H1 (cell line): ENCODE data around the gene NUB1. TPM values are rescaled to one million over a fixed set of nuclear protein-coding genes. Genes with fewer than 3 reads are reported as not detected.

ENCODE experiments used
- BRCA1 ChIP-seq: IDR thresholded peaks from 2 replicates; pipeline ENCODE4 v1.6.1; 2012; ENCODE audit warnings: low read depth, low read length, improper control_type of control experiment
- CEBPB ChIP-seq: IDR thresholded peaks from 2 replicates; pipeline ENCODE4 v1.6.1; 2012; ENCODE audit warnings: low read depth, low read length
- CHD1 ChIP-seq: IDR thresholded peaks from 2 replicates; pipeline ENCODE4 v1.6.1; 2012; ENCODE audit warnings: low read depth, low read length, improper control_type of control experiment
- CHD2 ChIP-seq: IDR thresholded peaks from 2 replicates; pipeline ENCODE4 v1.6.1; 2012; ENCODE audit warnings: low read length, improper control_type of control experiment
- CREB1 ChIP-seq: IDR thresholded peaks from 2 replicates; pipeline ENCODE4 v1.6.1; 2012; ENCODE audit warnings: inconsistent platforms
- CTBP2 ChIP-seq: IDR thresholded peaks from 2 replicates; pipeline ENCODE4 v1.7.0; 2011; ENCODE audit warnings: borderline replicate concordance, mild to moderate bottlenecking, moderate library complexity, mixed read lengths, low read length; ENCODE audit not compliant: insufficient read depth, insufficient read length
- CTCF ChIP-seq, 3 experiments: IDR thresholded peaks; 1 replicate in 2 of 3; 2 replicates in 1 of 3; pipeline versions ENCODE4 v1.5.1 to v1.6.1; 2011; ENCODE audit warnings: low read length in 3 of 3, mild to moderate bottlenecking in 3 of 3, inconsistent platforms in 2 of 3, low read depth in 1 of 3, moderate library complexity in 1 of 3; ENCODE audit not compliant: insufficient read depth in 1 of 3; ENCODE audit errors: control extremely low read depth in 1 of 3
- EZH2 ChIP-seq: fragments of 200-600 bp; sonication (generic); IDR thresholded peaks from 2 replicates; pipeline ENCODE4 v1.7.1; 2012; ENCODE audit warnings: low read depth, mild to moderate bottlenecking, moderate library complexity, low read length, inconsistent platforms; ENCODE audit not compliant: severe bottlenecking
- FOSL1 ChIP-seq: IDR thresholded peaks from 2 replicates; pipeline ENCODE4 v1.6.1; 2011; ENCODE audit warnings: mild to moderate bottlenecking, low read depth, low read length, moderate library complexity; ENCODE audit not compliant: insufficient read depth
- HDAC2 ChIP-seq, 2 experiments: fragments of 300-600 bp in 1 of 2; sonication (generic) in 1 of 2; IDR thresholded peaks; 2 replicates each; pipeline ENCODE4 v1.6.1; 2011 to 2012; ENCODE audit warnings: low read depth in 2 of 2, low read length in 2 of 2, mild to moderate bottlenecking in 2 of 2, moderate library complexity in 2 of 2, borderline replicate concordance in 1 of 2, inconsistent platforms in 1 of 2
- HDAC6 ChIP-seq: IDR thresholded peaks from one replicate; pipeline ENCODE4 v1.7.1; 2012; ENCODE audit warnings: low read depth, mild to moderate bottlenecking, inconsistent platforms, low read length, moderate library complexity
- KDM4A ChIP-seq: IDR thresholded peaks from one replicate; pipeline ENCODE4 v1.7.1; 2012; ENCODE audit warnings: low read depth, mild to moderate bottlenecking, moderate library complexity, low read length, inconsistent platforms; ENCODE audit not compliant: severe bottlenecking
- POLR2AphosphoS5 ChIP-seq: IDR thresholded peaks from 2 replicates; pipeline ENCODE4 v1.6.1; 2011; ENCODE audit warnings: low read depth, low read length
- USF2 ChIP-seq: IDR thresholded peaks from 2 replicates; pipeline ENCODE4 v1.6.1; 2011; ENCODE audit warnings: low read length, improper control_type of control experiment
- polyA plus RNA-seq, 7 experiments: library from polyadenylated mRNA; depleted of rRNA in 3 of 7; stranded (reverse) in 5 of 7; unstranded in 2 of 7; fragments of >200 nt in 5 of 7; fragments of 200-250 nt in 2 of 7; gene quantifications; 1 replicate in 5 of 7; 2 replicates in 1 of 7; 4 replicates in 1 of 7; pipeline versions ENCODE4 v1.2.1 to v1.2.3, GENCODE V29; 2011 to 2013; ENCODE audit warnings: missing spikeins in 2 of 7, mixed read lengths in 2 of 7
- total RNA-seq: library from RNA; stranded (reverse); fragmentation: NEBNext Ultra II Directional; extraction: Animal tissue kit (Norgen Biotek cat#: 25700); gene quantifications from 2 replicates; pipeline ENCODE4 v1.2.1, GENCODE V29; 2021

The NUB1 gene
- total and polyA plus RNA-seq, 2 of the 8 experiments (the other 6 are each of a cell fraction or from before 2014, with no cell fraction given), result 22.1 to 43.5 TPM

- TF ChIP-seq CTBP2 (no peak), CREB1 (0 out of 2 replicates have a peak, but pooled peaks have one; percentile 12), BRCA1 (no peak), HDAC6 (no peak), CHD1 (no peak), CEBPB (no peak), CHD2 (no peak), FOSL1 (peak; percentile 89), CTCF (IDR thresholded peaks at IDR 0.05; ENCODE audit: control extremely low read depth in 1 of 3, insufficient read depth in 1 of 3, low read depth in 1 of 3, low read length in 3 of 3) (no peak), HDAC2 (IDR thresholded peaks at IDR 0.05; ENCODE audit: borderline replicate concordance in 1 of 2, low read depth in 2 of 2, low read length in 2 of 2) (no peak), KDM4A (no peak), USF2 (no peak), POLR2AphosphoS5 (no peak), EZH2 (no peak)
These were observed 69.1 kb downstream of the NUB1 start (continued) for GRCh38 chr7:151410405-151411390.
